ENCODE data around the gene LIMCH1. TPM values are rescaled to one million over a fixed set of nuclear protein-coding genes. Genes with fewer than 3 reads are reported as not detected.
"Not testable (repeated sequence)": the region's sequence is repeated elsewhere in the genome, so short reads cannot be mapped to it uniquely, and the experiment has no call there.

The LIMCH1 gene
- total RNA-seq, 1 donor from 2014 or later, result 15.7 TPM

DNA sequence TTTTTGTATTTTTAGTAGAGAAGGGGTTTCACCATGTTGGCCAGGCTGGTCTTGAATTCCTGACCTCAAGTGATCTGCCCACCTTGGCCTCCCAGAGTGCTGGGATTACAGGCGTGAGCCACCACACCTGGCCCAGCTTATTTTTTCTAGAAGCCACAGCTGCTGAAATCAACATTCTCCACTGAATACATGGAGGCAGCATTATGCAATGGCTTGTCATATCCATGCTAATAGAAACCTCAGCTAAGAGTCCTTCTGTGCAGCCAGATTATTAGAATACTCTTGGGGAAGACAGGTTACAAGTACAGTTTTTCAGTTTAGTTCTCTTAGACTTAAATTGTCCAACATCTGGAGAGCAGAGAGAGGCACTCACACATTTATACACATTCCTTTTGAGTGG lies 104.8 kb downstream of the LIMCH1 start:
- DNase-seq (ENCODE audit: low read depth in 2 of 2), result not testable (repeated sequence)

DNA sequence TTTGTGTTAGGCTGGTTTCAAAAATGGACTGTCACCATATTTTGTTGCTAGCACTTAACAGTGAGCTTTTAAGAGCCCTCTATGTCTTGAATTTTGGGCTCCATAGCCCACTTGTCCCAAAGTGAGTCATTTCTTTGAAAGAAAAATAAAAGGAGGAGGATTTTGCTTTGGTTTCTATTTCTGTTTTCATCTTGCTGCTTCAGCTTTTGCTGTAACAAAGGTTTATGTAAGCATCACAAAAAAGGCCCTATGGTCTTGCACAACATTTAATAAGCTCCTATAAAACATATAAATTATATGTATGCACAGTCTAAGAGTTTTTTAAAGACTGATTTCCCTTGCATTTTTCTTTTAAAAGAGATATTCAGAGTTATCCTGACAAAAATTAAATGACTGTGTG lies 105.4 kb downstream of the LIMCH1 start:
- no peak for DNase-seq (ENCODE audit: low read depth in 2 of 2)

- DNase-seq (ENCODE audit: low read depth in 2 of 2), result peak; percentile 56 to 80
Measured at GRCh38 chr4:41644288-41644914, 106.4 kb downstream of the LIMCH1 start.

DNA sequence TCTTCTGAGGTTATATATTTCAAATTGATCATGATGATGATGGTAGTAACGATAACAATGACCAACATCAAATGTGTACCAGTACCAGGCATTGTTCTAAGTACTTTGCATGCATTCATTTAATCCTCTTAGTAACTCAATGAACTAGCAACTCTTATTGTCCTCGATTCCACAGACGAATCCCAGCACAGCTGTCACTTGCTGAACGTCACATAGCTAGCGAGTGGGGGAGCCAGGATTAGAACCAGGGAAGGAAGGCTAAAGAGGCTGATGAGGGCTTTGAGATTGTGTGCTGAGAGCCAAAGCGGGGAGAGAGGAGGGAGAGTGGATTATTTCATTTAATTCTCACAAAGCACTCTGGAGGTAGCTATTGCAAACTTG lies 106.9 kb downstream of the LIMCH1 start:
- DNase-seq (ENCODE audit: low read depth in 2 of 2), result no peak

- no peak for DNase-seq (ENCODE audit: low read depth in 2 of 2)
Measured at GRCh38 chr4:41645728-41646390, 107.9 kb downstream of the LIMCH1 start.

- no peak for DNase-seq (ENCODE audit: low read depth in 2 of 2)
Measured at GRCh38 chr4:41646862-41647261, 108.9 kb downstream of the LIMCH1 start.

DNA sequence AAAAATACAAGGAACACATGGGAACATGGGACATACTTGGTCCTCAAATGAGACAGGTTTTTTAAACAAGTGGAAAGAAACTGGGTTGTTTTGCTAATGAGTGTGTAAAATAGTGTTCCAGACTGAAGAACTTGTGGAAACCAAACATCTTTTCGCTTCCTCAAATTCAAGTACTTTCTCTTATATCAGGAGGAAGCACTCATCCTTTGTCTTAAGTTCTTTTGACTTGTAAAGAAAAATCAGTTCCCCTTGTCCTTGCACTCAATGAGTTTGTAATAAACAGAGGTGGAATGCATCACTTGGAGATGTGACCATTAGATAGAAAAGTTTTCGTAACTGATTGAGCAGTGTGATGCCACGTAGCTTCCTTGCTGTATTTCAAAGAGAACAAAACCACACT lies 109.4 kb downstream of the LIMCH1 start:
- no peak for DNase-seq (ENCODE audit: low read depth in 2 of 2)

DNA sequence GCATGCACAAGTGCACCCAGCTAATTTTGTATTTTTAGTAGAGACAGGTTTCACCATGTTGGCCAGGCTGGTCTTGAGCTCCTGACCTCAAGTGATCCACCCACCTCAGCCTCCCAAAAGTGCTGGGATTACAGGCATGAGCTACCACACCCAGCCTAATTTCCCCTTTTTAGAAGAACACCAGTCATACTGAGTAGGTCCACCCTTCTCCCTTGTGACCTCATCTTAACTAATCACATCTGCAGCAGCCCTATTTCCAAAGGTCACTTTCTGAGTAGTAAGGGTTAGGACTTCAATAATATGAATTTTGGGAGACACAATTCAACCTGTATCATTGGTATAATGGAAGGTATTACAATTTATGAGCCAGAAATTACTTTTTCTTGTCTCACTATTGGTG lies 113.2 kb downstream of the LIMCH1 start:
- DNase-seq (ENCODE audit: low read depth in 2 of 2), result not testable (repeated sequence)

- no peak for DNase-seq (ENCODE audit: low read depth in 2 of 2)
Measured at GRCh38 chr4:41652971-41653370, 115.0 kb downstream of the LIMCH1 start.

DNA sequence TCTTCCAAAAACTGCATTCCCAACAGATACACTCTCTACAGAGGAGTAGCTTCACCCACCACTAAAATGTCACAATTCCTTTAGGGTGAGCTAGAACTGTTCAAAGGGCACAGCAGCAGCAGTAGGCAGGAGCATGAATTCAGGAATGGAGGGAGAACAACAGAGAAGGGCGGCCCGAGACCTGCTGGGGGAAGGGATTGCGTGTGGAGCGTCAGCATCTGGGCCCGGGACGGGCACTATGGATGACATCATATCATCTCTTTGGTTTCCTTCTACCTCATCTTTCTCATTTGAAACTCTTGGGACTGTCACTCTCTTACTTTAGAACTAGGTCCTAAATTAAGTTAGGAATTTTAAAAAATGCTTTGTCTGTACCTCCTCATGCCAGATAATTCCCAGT lies 115.6 kb downstream of the LIMCH1 start:
- no peak for DNase-seq (ENCODE audit: low read depth in 2 of 2)

DNA sequence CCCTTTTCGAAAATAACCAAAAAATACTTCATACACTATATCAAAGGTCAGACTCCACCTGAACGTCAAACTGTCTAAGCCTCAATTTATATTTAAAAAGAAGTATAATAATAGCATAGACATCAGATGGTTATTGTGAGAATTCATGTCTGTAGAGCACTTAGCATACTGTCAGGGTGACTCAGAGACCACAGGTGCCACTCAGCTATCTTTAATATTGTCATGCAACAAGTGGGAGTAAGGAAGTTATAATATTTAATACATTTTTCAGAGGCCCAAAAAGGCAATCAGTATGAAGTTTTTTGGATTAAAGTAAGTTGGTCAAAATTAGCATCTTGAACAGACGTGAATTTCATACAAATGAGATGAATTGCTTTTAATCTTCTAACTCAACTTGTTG lies 117.2 kb downstream of the LIMCH1 start:
- no peak for DNase-seq (ENCODE audit: low read depth in 2 of 2)

DNA sequence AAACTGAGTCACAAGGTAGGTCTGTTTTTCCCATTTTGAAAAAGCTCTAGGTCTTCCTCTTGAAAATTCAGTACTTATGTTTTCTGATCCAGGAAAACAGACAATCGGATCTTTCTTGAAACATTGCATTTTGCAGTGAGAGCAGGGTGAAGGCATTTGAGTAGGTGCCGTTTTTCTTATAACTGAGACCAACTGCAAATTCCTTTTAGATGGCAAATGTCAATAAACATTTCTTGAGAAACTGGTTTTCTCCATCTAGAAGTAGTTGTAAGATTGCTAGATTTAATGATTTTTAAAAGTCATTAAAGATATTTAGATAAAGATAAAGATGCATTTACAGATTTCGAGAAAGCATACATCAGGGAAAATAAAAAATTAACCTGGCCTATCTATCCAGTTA lies 118.1 kb downstream of the LIMCH1 start:
- no peak for DNase-seq (ENCODE audit: low read depth in 2 of 2)

GRCh38 chr4:41656572-41657520 lies 118.9 kb downstream of the LIMCH1 start:
- peak in 1 of 2 donors; percentile 68 for DNase-seq (ENCODE audit: low read depth in 2 of 2)

DNA sequence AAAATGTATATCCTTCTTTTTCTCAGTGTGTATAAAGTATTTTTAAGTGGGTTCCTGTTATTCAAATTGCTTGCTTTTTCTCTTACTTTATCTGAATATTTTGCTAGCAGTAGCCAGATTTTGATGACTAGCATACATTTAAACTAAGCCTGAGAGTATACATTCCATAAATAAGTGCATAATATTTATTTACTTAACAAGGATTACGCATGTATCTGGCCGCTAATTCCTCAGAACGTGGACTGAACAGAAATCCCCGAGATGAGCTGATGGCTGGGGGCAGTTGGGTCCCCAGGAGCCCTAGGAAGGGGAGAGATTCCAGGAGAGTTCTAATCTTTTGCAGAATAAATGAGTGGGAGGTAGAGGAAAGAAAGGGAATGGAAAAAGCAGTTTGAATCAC lies 119.6 kb downstream of the LIMCH1 start:
- DNase-seq (ENCODE audit: low read depth in 2 of 2), result no peak

DNA sequence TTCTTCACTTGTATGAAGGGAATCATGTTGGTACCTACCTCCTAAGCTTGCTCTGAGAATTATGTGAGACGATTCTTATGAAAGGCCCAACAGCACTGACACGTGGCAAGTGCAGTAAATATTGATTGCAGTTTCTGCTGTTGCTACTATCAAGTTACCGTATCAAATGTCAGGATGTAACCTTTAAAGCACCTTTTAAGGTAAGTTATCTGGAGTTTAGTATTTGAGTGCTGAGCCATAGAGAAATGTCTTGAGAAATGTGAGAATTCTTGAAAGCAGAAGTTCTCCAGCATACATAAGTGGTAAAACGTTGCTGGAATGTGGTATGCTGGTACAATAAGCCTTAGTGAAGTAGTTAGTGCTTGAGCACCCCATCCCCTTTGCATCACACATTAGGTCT lies 120.2 kb downstream of the LIMCH1 start:
- DNase-seq (ENCODE audit: low read depth in 2 of 2), result no peak

DNA sequence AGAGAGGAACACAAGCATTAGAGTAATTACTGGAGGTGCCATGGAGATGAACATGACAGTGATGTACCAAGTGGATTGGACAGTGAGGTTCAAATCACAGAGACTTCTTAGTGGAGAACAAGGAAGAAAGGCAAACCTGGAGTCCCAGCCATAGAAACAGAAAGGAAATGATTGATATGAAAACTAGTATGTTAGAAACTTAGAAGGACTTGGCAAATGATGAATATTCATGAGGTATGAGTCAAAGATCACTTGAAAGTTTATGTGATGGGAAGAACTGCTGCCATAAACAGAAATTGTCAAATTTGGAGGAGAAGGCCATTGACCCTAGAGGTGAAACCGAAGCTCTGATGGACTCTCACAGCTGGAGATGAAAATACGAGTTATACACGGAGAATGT lies 122.4 kb downstream of the LIMCH1 start:
- DNase-seq (ENCODE audit: low read depth in 2 of 2), result no peak

DNA sequence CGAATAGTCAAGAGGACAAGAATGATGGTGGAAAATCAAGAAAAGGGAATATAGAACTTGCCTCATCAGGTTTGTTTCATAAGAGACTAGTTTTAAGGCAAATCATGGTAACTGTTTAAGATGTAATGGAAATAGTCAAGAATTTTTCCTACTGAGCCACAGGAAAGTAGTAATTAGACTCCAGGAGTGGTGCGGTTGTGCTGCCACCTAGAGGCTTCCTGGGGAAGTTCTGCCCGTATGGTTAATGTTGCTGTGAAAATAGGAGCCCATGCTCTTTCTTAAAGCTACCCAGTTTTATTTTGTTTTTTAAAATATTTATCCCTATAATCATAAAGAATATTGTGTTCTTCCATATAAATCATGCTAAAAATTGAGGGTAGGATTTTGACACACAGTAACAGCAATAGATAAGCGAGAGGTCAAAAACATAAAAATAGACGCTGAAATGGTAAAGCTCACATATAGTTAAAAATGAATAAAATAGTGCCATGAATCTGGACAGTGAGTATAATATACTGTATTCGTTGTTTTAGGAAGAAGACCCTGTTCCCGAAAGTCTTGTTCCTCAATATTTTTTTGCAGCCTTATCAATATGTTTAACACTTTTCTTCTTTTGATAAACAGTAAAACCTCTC lies 123.6 kb downstream of the LIMCH1 start:
- peak; percentile 58 to 77 for DNase-seq (ENCODE audit: low read depth in 2 of 2)

DNA sequence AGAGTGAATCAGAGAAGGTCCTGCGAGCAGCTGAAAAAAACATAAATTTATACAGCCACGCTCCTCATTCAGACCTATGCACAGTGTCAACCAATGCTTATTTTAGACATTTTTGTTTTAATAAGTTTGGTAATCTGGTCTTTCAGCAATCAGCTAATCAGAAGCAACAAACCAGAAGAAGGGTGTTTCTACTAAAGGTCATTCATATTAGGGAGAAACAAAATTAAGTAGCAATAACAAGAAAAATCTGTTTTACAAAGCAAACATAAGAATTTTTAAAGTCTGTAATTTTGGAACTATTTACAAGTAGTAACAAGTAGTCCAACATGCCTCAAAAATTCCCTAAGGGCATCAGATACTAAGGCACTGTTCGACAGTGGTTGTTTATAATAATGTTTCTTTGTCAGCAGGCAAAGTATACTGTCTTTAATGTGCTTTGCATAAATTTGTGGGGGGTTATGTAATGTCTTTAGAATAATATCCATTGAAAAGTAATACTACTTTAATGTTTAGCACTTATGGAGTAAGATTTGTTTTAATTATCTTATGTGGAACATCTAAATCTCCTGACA lies 127.8 kb downstream of the LIMCH1 start:
- DNase-seq (ENCODE audit: low read depth in 2 of 2), result no peak

- no peak for DNase-seq (ENCODE audit: low read depth in 2 of 2)
Measured at GRCh38 chr4:41668024-41668423, 130.1 kb downstream of the LIMCH1 start.

GRCh38 chr4:41670530-41670929 lies 132.6 kb downstream of the LIMCH1 start:
- DNase-seq (ENCODE audit: low read depth in 2 of 2), result no peak

GRCh38 chr4:41670982-41671381 lies 133.0 kb downstream of the LIMCH1 start:
- no peak for DNase-seq (ENCODE audit: low read depth in 2 of 2)

Measured in lung microvascular endothelial cell (primary cell).